Thyroid gland (tissue), 4 donors: ENCODE data around the gene MAD1L1.

Source experiments
- POLR2A ChIP-seq, 2 donors: fragments of 450-650 bp; IDR thresholded peaks; one replicate each; pipeline ENCODE4 v1.6.1; 2017; ENCODE audit warnings: antibody characterized with exemption in 2 of 2, mild to moderate bottlenecking in 2 of 2, moderate library complexity in 1 of 2
- TF ChIP-seq, protein P1 (sequence below), 6 experiments: fragments of 200-600 bp in 3 of 6; fragments of 450-650 bp in 3 of 6; sonication (generic) in 3 of 6; IDR thresholded peaks; one replicate each; pipeline ENCODE4 v1.5.1; 2016 to 2019; ENCODE audit warnings: antibody characterized with exemption in 6 of 6, mild to moderate bottlenecking in 2 of 6, inconsistent platforms in 1 of 6, moderate library complexity in 1 of 6

DNA sequence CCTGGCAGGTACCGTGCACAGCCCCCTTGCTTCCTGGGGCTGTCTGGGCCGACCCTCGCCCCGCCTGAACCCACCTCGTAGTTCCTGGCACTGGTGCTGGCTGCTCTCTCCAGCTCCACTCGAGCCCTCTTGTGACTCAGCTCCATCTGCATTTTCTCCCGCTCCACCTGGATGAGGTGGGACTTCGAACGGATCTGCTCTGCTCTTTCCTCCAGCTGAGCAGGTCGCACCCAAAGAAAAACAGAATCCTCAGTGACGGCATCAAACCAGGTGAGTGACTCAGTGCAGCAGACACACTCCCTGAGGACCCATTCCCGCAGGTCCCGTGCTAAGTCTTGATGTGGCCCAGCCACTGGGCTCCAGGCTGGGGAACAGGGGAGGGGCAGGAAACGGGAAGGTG, 7.4 kb downstream of the MAD1L1 start:
- TF ChIP-seq, protein P1, sequence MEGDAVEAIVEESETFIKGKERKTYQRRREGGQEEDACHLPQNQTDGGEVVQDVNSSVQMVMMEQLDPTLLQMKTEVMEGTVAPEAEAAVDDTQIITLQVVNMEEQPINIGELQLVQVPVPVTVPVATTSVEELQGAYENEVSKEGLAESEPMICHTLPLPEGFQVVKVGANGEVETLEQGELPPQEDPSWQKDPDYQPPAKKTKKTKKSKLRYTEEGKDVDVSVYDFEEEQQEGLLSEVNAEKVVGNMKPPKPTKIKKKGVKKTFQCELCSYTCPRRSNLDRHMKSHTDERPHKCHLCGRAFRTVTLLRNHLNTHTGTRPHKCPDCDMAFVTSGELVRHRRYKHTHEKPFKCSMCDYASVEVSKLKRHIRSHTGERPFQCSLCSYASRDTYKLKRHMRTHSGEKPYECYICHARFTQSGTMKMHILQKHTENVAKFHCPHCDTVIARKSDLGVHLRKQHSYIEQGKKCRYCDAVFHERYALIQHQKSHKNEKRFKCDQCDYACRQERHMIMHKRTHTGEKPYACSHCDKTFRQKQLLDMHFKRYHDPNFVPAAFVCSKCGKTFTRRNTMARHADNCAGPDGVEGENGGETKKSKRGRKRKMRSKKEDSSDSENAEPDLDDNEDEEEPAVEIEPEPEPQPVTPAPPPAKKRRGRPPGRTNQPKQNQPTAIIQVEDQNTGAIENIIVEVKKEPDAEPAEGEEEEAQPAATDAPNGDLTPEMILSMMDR (IDR thresholded peaks at IDR 0.05): no peak
- TF ChIP-seq POLR2A (IDR thresholded peaks at IDR 0.05): peak in 1 of 2 donors; percentile 16
